Natural killer cell (primary cell): ENCODE measurements around the gene TRUB2. TPM values are rescaled to one million over a fixed set of nuclear protein-coding genes. Genes with fewer than 3 reads are reported as not detected.

Experiments
- ATAC-seq, 3 donors: fragments of 150-1000 bp in 2 of 3; fragments of 200-7000 bp in 1 of 3; cut with Tn5 transposase; 1 replicate in 1 of 3; 2 replicates in 2 of 3; pipeline ENCODE4 v1.10.0; 2021; ENCODE audit warnings: mild to moderate bottlenecking in 2 of 3, moderate library complexity in 2 of 3
- DNase-seq, 2 donors: peaks; one replicate each; pipeline versions ENCODE4 v3.0.0 to v3.0.0-alpha.2; 2013 to 2021; ENCODE audit warnings: mixed read lengths in 1 of 2
- H3K27ac ChIP-seq: one replicate; pipeline ENCODE4 v1.5.1; 2013; ENCODE audit warnings: mild to moderate bottlenecking, low read length
- H3K27me3 ChIP-seq: one replicate; pipeline ENCODE4 v1.6.1; 2013; ENCODE audit warnings: low read length; ENCODE audit not compliant: control insufficient read depth, insufficient read depth
- H3K36me3 ChIP-seq: one replicate; pipeline ENCODE4 v1.6.1; 2013; ENCODE audit warnings: low read length; ENCODE audit not compliant: control insufficient read depth, insufficient read depth
- H3K4me1 ChIP-seq: one replicate; pipeline ENCODE4 v1.6.1; 2013; ENCODE audit warnings: low read length; ENCODE audit not compliant: control insufficient read depth, insufficient read depth
- H3K4me3 ChIP-seq: one replicate; pipeline ENCODE4 v1.5.1; 2013; ENCODE audit warnings: low read length
- H3K9me3 ChIP-seq: one replicate; pipeline ENCODE4 v1.6.1; 2013; ENCODE audit warnings: low read length; ENCODE audit not compliant: control insufficient read depth, insufficient read depth
- H3K27ac Mint-ChIP-seq, 2 donors: one replicate each; pipeline ENCODE4 v1.8.0; 2022; ENCODE audit warnings: mild to moderate bottlenecking in 2 of 2, mixed read lengths in 2 of 2, moderate library complexity in 1 of 2
- H3K27me3 Mint-ChIP-seq, 2 donors: one replicate each; pipeline ENCODE4 v1.8.0; 2022; ENCODE audit warnings: low read depth in 2 of 2, mixed read lengths in 2 of 2
- H3K36me3 Mint-ChIP-seq: one replicate; pipeline ENCODE4 v1.8.0; 2022; ENCODE audit warnings: mixed read lengths
- H3K4me1 Mint-ChIP-seq, 2 donors: one replicate each; pipeline ENCODE4 v1.8.0; 2022; ENCODE audit warnings: mixed read lengths in 2 of 2
- H3K4me3 Mint-ChIP-seq: one replicate; pipeline ENCODE4 v1.8.0; 2022; ENCODE audit warnings: mild to moderate bottlenecking, moderate library complexity, mixed read lengths
- H3K9me3 Mint-ChIP-seq, 2 donors: one replicate each; pipeline ENCODE4 v1.8.0; 2022; ENCODE audit warnings: mixed read lengths in 2 of 2
- CTCF ChIP-seq: fragments of 200-600 bp; IDR thresholded peaks from one replicate; pipeline ENCODE4 v1.8.0; 2022; ENCODE audit warnings: antibody characterized with exemption
- WGBS: methylation state at CpG from one replicate; pipeline ENCODE4 v1.1.7; 2013; ENCODE audit warnings: missing lambda C conversion rate; ENCODE audit not compliant: insufficient coverage; 5-methylcytosine and 5-hydroxymethylcytosine counted together
- intact Hi-C: fragments of 100-400 bp; cut with micrococcal nuclease; formaldehyde crosslinking; loops from one replicate; pipeline ENCODE4 v1.14.2; 2022
- total RNA-seq, 4 donors: library from RNA; stranded (reverse); fragments of 120-200 nt in 1 of 4; gene quantifications; one replicate each; pipeline versions ENCODE4 v1.2.3 to v1.2.4, GENCODE V29; 2013 to 2022

TRUB2 gene
- total RNA-seq, 3 donors from 2014 or later (not counting 1 experiment from before 2014, with no cell fraction given): 8.8 to 12.0 (median 11.3) TPM

- Histone ChIP-seq H3K9me3 (no peaks in the 10 kb centered on the region), H3K27me3 (no peaks in the 10 kb centered on the region), H3K4me1 (no peaks in the 10 kb centered on the region), H3K4me3 (no peak overlapping the region), H3K27ac (no peak overlapping the region), H3K36me3 (peaks cover 2% of the 10 kb centered on the region)
- Mint-ChIP-seq H3K36me3 (no peaks in the 10 kb centered on the region), H3K4me3 (no peak overlapping the region), H3K27me3 (no peaks in the 10 kb centered on the region), H3K27ac (no peak overlapping the region), H3K4me1 (no peaks in the 10 kb centered on the region), H3K9me3 (no peaks in the 10 kb centered on the region)
- ATAC-seq (no peak), DNase-seq (no peak)
- no peak for TF ChIP-seq CTCF
- WGBS: 100% methylated on average over 6 of the region's 6 CpGs
- intact Hi-C loops: no loop called here
Measured at GRCh38 chr9:128286440-128286839, 35.8 kb downstream of the TRUB2 start.

- 94% methylated on average over 12 of the region's 12 CpGs for WGBS
- no peaks in the 10 kb centered on the region for H3K36me3 Mint-ChIP-seq
- DNase-seq: no peak
Measured at GRCh38 chr9:128285033-128285784, 37.0 kb downstream of the TRUB2 start.

GRCh38 chr9:128282500-128282899 is 39.7 kb downstream of the TRUB2 start:
- DNase-seq: no peak
- no peaks in the 10 kb centered on the region for H3K36me3 Mint-ChIP-seq
- ATAC-seq: no peak
- H3K27me3 Mint-ChIP-seq: no peaks in the 10 kb centered on the region
- Histone ChIP-seq H3K4me3 (no peak overlapping the region), H3K4me1 (no peaks in the 10 kb centered on the region), H3K36me3 (no peaks in the 10 kb centered on the region), H3K27me3 (no peaks in the 10 kb centered on the region), H3K9me3 (no peaks in the 10 kb centered on the region), H3K27ac (no peak overlapping the region)
- peaks cover 0 to 1% of the 10 kb centered on the region in 2 donors for H3K4me1 Mint-ChIP-seq
- H3K4me3 Mint-ChIP-seq: no peak overlapping the region
- H3K9me3 Mint-ChIP-seq: no peaks in the 10 kb centered on the region
- no peak for TF ChIP-seq CTCF
- WGBS: 98% methylated on average over 6 of the region's 6 CpGs
- intact Hi-C loops: no loop called here
- H3K27ac Mint-ChIP-seq: no peak overlapping the region

More at GRCh38 chr9:128285033-128285784, 37.0 kb downstream of the TRUB2 start:
- H3K27ac Mint-ChIP-seq: no peak overlapping the region
- no peak overlapping the region for H3K4me3 Mint-ChIP-seq
- Histone ChIP-seq H3K4me1 (no peaks in the 10 kb centered on the region), H3K27ac (no peak overlapping the region), H3K4me3 (no peak overlapping the region), H3K36me3 (peaks cover 2% of the 10 kb centered on the region), H3K27me3 (no peaks in the 10 kb centered on the region), H3K9me3 (no peaks in the 10 kb centered on the region)
- H3K9me3 Mint-ChIP-seq: no peaks in the 10 kb centered on the region
- ATAC-seq: no peak
- no peak for TF ChIP-seq CTCF
- no peaks in the 10 kb centered on the region for H3K27me3 Mint-ChIP-seq
- no peaks in the 10 kb centered on the region for H3K4me1 Mint-ChIP-seq
- intact Hi-C loops: no loop called here
